Stomach (tissue), 4 donors: ENCODE results near the gene COX5B.

Experiments used
- EP300 ChIP-seq: sonication (generic); formaldehyde crosslinking; IDR thresholded peaks from one replicate; pipeline ENCODE4 v1.6.1; 2017; ENCODE audit warnings: antibody characterized with exemption
- POLR2AphosphoS5 ChIP-seq, 3 donors: sonication (generic); formaldehyde crosslinking; IDR thresholded peaks; one replicate each; pipeline ENCODE4 v1.6.1; 2016; ENCODE audit warnings: antibody characterized with exemption in 3 of 3
- TF ChIP-seq, protein P1 (sequence below), 7 experiments: fragments of 450-650 bp in 4 of 7; fragments of 200-600 bp in 3 of 7; sonication (generic) in 3 of 7; IDR thresholded peaks; one replicate each; pipeline ENCODE4 v1.5.1; 2016 to 2019; ENCODE audit warnings: antibody characterized with exemption in 7 of 7, control low read depth in 2 of 7, mild to moderate bottlenecking in 1 of 7

DNA sequence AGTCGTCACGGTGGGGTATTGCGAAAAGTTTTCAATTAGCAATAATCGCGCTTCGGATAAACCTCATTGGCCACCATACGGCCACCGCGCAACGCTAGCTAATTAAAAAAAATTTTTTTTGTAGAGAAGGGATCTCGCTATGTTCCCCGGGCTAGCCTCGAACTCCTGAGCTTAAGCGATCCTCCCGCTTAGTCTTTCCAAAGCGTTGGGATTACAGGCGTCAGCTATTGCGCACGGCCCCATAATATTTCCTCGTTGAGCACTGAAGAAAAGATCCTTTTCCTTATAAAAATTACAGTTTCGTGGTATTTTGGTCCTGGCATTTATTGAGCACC is 18.7 kb downstream of the COX5B start:
- TF ChIP-seq, protein P1, sequence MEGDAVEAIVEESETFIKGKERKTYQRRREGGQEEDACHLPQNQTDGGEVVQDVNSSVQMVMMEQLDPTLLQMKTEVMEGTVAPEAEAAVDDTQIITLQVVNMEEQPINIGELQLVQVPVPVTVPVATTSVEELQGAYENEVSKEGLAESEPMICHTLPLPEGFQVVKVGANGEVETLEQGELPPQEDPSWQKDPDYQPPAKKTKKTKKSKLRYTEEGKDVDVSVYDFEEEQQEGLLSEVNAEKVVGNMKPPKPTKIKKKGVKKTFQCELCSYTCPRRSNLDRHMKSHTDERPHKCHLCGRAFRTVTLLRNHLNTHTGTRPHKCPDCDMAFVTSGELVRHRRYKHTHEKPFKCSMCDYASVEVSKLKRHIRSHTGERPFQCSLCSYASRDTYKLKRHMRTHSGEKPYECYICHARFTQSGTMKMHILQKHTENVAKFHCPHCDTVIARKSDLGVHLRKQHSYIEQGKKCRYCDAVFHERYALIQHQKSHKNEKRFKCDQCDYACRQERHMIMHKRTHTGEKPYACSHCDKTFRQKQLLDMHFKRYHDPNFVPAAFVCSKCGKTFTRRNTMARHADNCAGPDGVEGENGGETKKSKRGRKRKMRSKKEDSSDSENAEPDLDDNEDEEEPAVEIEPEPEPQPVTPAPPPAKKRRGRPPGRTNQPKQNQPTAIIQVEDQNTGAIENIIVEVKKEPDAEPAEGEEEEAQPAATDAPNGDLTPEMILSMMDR (IDR thresholded peaks at IDR 0.05), result peak in 1 of 7 experiments; percentile 54
- TF ChIP-seq POLR2AphosphoS5 (IDR thresholded peaks at IDR 0.05), result no peak
- TF ChIP-seq EP300, result no peak
